ENCODE measurements around the gene PDCD6IP. TPM values are rescaled to one million over a fixed set of nuclear protein-coding genes. Genes with fewer than 3 reads are reported as not detected.

PDCD6IP gene
- total RNA-seq, 4 donors from 2014 or later, result 151 to 290 (median 186) TPM

GRCh38 chr3:33795131-33795530 lies 3.3 kb upstream of the PDCD6IP start:
- Histone ChIP-seq H3K9me3 (no peaks in the 10 kb centered on the region), H3K4me3 (no peak overlapping the region), H3K27ac (no peak overlapping the region), H3K27me3 (no peaks in the 10 kb centered on the region), H3K36me3 (no peaks in the 10 kb centered on the region), H3K4me1 (peaks cover 4 to 21% (median 6%) of the 10 kb centered on the region in 3 donors)
- no peak for ATAC-seq
- TF ChIP-seq POLR2AphosphoS5 (IDR thresholded peaks at IDR 0.05) (no peak), EP300 (IDR thresholded peaks at IDR 0.05) (no peak), CTCF (IDR thresholded peaks at IDR 0.05) (no peak), POLR2A (IDR thresholded peaks at IDR 0.05) (no peak)

GRCh38 chr3:33795856-33796536 lies 2.4 kb upstream of the PDCD6IP start:
- no peak for TF ChIP-seq POLR2A (IDR thresholded peaks at IDR 0.05)
- no peak for TF ChIP-seq POLR2AphosphoS5 (IDR thresholded peaks at IDR 0.05)
- no peak for TF ChIP-seq EP300 (IDR thresholded peaks at IDR 0.05)
- TF ChIP-seq CTCF (IDR thresholded peaks at IDR 0.05), result no peak
- no peaks in the 10 kb centered on the region for H3K9me3 ChIP-seq
- no peaks in the 10 kb centered on the region for H3K27me3 ChIP-seq
- H3K4me3 ChIP-seq, result no peak overlapping the region
- no peak for ATAC-seq
- peaks cover 4 to 30% (median 8%) of the 10 kb centered on the region in 3 donors for H3K4me1 ChIP-seq
- H3K36me3 ChIP-seq, result no peaks in the 10 kb centered on the region
- no peak overlapping the region for H3K27ac ChIP-seq
- 92 to 94% methylated on average over 2 to 3 of the region's 3 CpGs for WGBS, 2 donors (ENCODE audit: low coverage in 1 of 2)

GRCh38 chr3:33798113-33798417 lies 365 bp upstream of the PDCD6IP start:
- H3K9me3 ChIP-seq, result no peaks in the 10 kb centered on the region
- WGBS, 2 donors (ENCODE audit: low coverage in 1 of 2), result 0% methylated on average over 6 of the region's 9 CpGs
- no peaks in the 10 kb centered on the region for H3K27me3 ChIP-seq
- peak overlapping the region; percentile 84 to 90 for H3K4me3 ChIP-seq
- no peak for TF ChIP-seq EP300 (IDR thresholded peaks at IDR 0.05)
- TF ChIP-seq CTCF (IDR thresholded peaks at IDR 0.05), result no peak
- TF ChIP-seq POLR2AphosphoS5 (IDR thresholded peaks at IDR 0.05), result no peak
- TF ChIP-seq POLR2A (IDR thresholded peaks at IDR 0.05), result no peak
- ATAC-seq, result no peak
- peaks cover 4 to 48% (median 8%) of the 10 kb centered on the region in 3 donors for H3K4me1 ChIP-seq
- peak overlapping the region; percentile 92 to 97 (median 94) for H3K27ac ChIP-seq
- peaks cover 0 to 7% of the 10 kb centered on the region in 2 donors for H3K36me3 ChIP-seq

GRCh38 chr3:33799202-33799551 lies 747 bp downstream of the PDCD6IP start:
- Histone ChIP-seq H3K36me3 (peaks cover 0 to 11% of the 10 kb centered on the region in 2 donors), H3K9me3 (no peaks in the 10 kb centered on the region), H3K4me1 (peaks cover 4 to 48% (median 8%) of the 10 kb centered on the region in 3 donors), H3K4me3 (peak overlapping the region; percentile 84 to 90), H3K27me3 (no peaks in the 10 kb centered on the region), H3K27ac (peak overlapping the region; percentile 92 to 97 (median 94))
- peak; percentile 19 for ATAC-seq
- WGBS, 2 donors (ENCODE audit: low coverage in 1 of 2), result 4 to 8% methylated on average over 3 of the region's 3 CpGs
- TF ChIP-seq POLR2AphosphoS5 (IDR thresholded peaks at IDR 0.05) (no peak), POLR2A (IDR thresholded peaks at IDR 0.05) (no peak), CTCF (IDR thresholded peaks at IDR 0.05) (no peak), EP300 (IDR thresholded peaks at IDR 0.05) (no peak)

GRCh38 chr3:33803252-33803651 lies 4.8 kb downstream of the PDCD6IP start:
- H3K27me3 ChIP-seq, result no peaks in the 10 kb centered on the region
- TF ChIP-seq CTCF (IDR thresholded peaks at IDR 0.05) (no peak), POLR2AphosphoS5 (IDR thresholded peaks at IDR 0.05) (no peak)
- no peak overlapping the region for H3K4me3 ChIP-seq
- H3K27ac ChIP-seq, result no peak overlapping the region
- WGBS, 2 donors (ENCODE audit: low coverage in 1 of 2), result 93% methylated on average over 1 of the region's 1 CpG; no CpG with 5 or more reads in 1 of the 2 donors
- H3K4me1 ChIP-seq, result peaks cover 0 to 61% (median 13%) of the 10 kb centered on the region in 3 donors
- H3K9me3 ChIP-seq, result no peaks in the 10 kb centered on the region
- peaks cover 0 to 12% of the 10 kb centered on the region in 2 donors for H3K36me3 ChIP-seq
- no peak for ATAC-seq
